Astrocyte (in vitro differentiated cells and primary cell): Measurements from ENCODE around the gene PIGL. TPM values are rescaled to one million over a fixed set of nuclear protein-coding genes. Genes with fewer than 3 reads are reported as not detected.

Experiments
- DNase-seq: peaks from one replicate; pipeline ENCODE4 v3.0.0-alpha.2; 2010; ENCODE audit warnings: low read depth
- FAIRE-seq: peaks from 2 replicates; lab custom pipeline; 2011; peaks lifted over from hg19 to GRCh38; lab: Jason Lieb, UNC
- H2AFZ ChIP-seq: 2 replicates; pipeline ENCODE4 v1.6.0; 2012; ENCODE audit warnings: low read depth, low read length, inconsistent platforms
- H3K27ac ChIP-seq: 2 replicates; pipeline ENCODE4 v1.5.1; 2011; ENCODE audit warnings: low read depth, low read length, inconsistent platforms
- H3K27me3 ChIP-seq: 2 replicates; pipeline ENCODE4 v1.6.0; 2011; ENCODE audit warnings: low read length, inconsistent platforms; ENCODE audit not compliant: insufficient read depth
- H3K36me3 ChIP-seq: 2 replicates; pipeline ENCODE4 v1.5.1; 2011; ENCODE audit warnings: low read length, inconsistent platforms; ENCODE audit not compliant: insufficient read depth
- H3K4me1 ChIP-seq: 2 replicates; pipeline ENCODE4 v1.5.1; 2011; ENCODE audit warnings: low read length, inconsistent platforms; ENCODE audit not compliant: insufficient read depth
- H3K4me2 ChIP-seq: 2 replicates; pipeline ENCODE4 v1.6.0; 2012; ENCODE audit warnings: low read length, inconsistent platforms
- H3K4me3 ChIP-seq: 2 replicates; pipeline ENCODE4 v1.5.1; 2011; ENCODE audit warnings: low read depth, mild to moderate bottlenecking, low read length, inconsistent platforms; ENCODE audit not compliant: insufficient read depth
- H3K79me2 ChIP-seq: 2 replicates; pipeline ENCODE4 v1.6.0; 2012; ENCODE audit warnings: mild to moderate bottlenecking, low read length, inconsistent platforms; ENCODE audit not compliant: insufficient read depth
- H3K9ac ChIP-seq: 2 replicates; pipeline ENCODE4 v1.6.0; 2012; ENCODE audit warnings: mild to moderate bottlenecking, low read length, inconsistent platforms
- H3K9me3 ChIP-seq: 2 replicates; pipeline ENCODE4 v1.5.1; 2012; ENCODE audit warnings: low read depth, mild to moderate bottlenecking, low read length, inconsistent platforms; ENCODE audit not compliant: insufficient read depth
- H4K20me1 ChIP-seq: 2 replicates; pipeline ENCODE4 v1.6.0; 2012; ENCODE audit warnings: low read length, inconsistent platforms; ENCODE audit not compliant: insufficient read depth
- H3K27ac Mint-ChIP-seq: one replicate; pipeline ENCODE4 v1.8.0; 2021; ENCODE audit warnings: mild to moderate bottlenecking, mixed read lengths; ENCODE audit not compliant: unreplicated experiment
- H3K27me3 Mint-ChIP-seq: one replicate; pipeline ENCODE4 v1.8.0; 2021; ENCODE audit warnings: low read depth, mixed read lengths; ENCODE audit not compliant: unreplicated experiment
- H3K36me3 Mint-ChIP-seq: one replicate; pipeline ENCODE4 v1.8.0; 2021; ENCODE audit warnings: low read depth, mixed read lengths; ENCODE audit not compliant: unreplicated experiment
- H3K4me1 Mint-ChIP-seq: one replicate; pipeline ENCODE4 v1.8.0; 2021; ENCODE audit warnings: low read depth, mixed read lengths; ENCODE audit not compliant: unreplicated experiment
- H3K4me3 Mint-ChIP-seq: one replicate; pipeline ENCODE4 v1.8.0; 2021; ENCODE audit warnings: mild to moderate bottlenecking, moderate library complexity, mixed read lengths; ENCODE audit not compliant: unreplicated experiment
- H3K9me3 Mint-ChIP-seq: one replicate; pipeline ENCODE4 v1.8.0; 2021; ENCODE audit warnings: mild to moderate bottlenecking, mixed read lengths; ENCODE audit not compliant: unreplicated experiment
- EZH2 ChIP-seq: IDR thresholded peaks from 2 replicates; pipeline ENCODE4 v1.6.1; 2012; ENCODE audit warnings: mild to moderate bottlenecking, low read length, inconsistent platforms; ENCODE audit not compliant: insufficient read depth
- total RNA-seq: library from RNA; stranded (reverse); gene quantifications from 2 replicates; pipeline ENCODE4 v1.2.1, GENCODE V29; 2021
- TF ChIP-seq, protein P1 (sequence below): IDR thresholded peaks from 2 replicates; pipeline ENCODE4 v1.5.1; 2011; ENCODE audit warnings: low read depth, mild to moderate bottlenecking, inconsistent platforms, low read length, moderate library complexity; ENCODE audit not compliant: insufficient read depth

The PIGL gene
- total RNA-seq, 1 donor from 2014 or later, result 21.9 TPM

DNA sequence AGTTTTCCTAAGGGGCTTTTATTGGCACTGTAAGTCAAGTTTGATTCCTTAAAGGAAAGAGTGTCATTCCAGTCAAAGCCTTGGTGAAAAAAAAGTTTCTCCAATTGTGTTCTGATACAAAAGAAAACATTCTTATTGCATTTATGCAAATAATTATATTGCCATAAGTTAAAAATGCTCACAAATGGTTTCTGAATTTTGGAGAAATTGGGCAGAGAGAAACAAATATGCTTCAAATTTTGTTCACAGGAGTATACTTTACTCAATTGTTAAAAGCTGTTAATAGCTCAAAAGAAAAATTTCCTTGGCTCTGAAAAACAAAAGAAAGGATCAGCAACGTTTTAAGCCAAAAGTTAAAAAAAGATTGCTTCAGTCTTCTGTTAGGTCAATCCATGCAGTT is 60.2 kb downstream of the PIGL start:
- H3K36me3 Mint-ChIP-seq, result no peaks in the 10 kb centered on the region
- peaks cover 23% of the 10 kb centered on the region for H3K4me1 Mint-ChIP-seq
- H3K27ac Mint-ChIP-seq, result no peak overlapping the region
- H3K9me3 Mint-ChIP-seq, result peaks cover 7% of the 10 kb centered on the region
- no peaks in the 10 kb centered on the region for H3K27me3 ChIP-seq
- H3K9ac ChIP-seq, result no peak overlapping the region
- H3K4me2 ChIP-seq, result no peak overlapping the region
- no peak overlapping the region for H2AFZ ChIP-seq
- no peaks in the 10 kb centered on the region for H3K27me3 Mint-ChIP-seq
- no peak overlapping the region for H3K4me3 ChIP-seq
- no peak overlapping the region for H3K27ac ChIP-seq
- H3K4me1 ChIP-seq, result peaks cover 33% of the 10 kb centered on the region
- FAIRE-seq (no peak), DNase-seq (no peak)
- peaks cover 2% of the 10 kb centered on the region for H3K9me3 ChIP-seq
- H4K20me1 ChIP-seq, result no peaks in the 10 kb centered on the region
- TF ChIP-seq EZH2, result no peak
- TF ChIP-seq, protein P1, sequence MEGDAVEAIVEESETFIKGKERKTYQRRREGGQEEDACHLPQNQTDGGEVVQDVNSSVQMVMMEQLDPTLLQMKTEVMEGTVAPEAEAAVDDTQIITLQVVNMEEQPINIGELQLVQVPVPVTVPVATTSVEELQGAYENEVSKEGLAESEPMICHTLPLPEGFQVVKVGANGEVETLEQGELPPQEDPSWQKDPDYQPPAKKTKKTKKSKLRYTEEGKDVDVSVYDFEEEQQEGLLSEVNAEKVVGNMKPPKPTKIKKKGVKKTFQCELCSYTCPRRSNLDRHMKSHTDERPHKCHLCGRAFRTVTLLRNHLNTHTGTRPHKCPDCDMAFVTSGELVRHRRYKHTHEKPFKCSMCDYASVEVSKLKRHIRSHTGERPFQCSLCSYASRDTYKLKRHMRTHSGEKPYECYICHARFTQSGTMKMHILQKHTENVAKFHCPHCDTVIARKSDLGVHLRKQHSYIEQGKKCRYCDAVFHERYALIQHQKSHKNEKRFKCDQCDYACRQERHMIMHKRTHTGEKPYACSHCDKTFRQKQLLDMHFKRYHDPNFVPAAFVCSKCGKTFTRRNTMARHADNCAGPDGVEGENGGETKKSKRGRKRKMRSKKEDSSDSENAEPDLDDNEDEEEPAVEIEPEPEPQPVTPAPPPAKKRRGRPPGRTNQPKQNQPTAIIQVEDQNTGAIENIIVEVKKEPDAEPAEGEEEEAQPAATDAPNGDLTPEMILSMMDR, result no peak
- no peak overlapping the region for H3K4me3 Mint-ChIP-seq
- H3K79me2 ChIP-seq, result no peaks in the 10 kb centered on the region
- H3K36me3 ChIP-seq, result no peaks in the 10 kb centered on the region

DNA sequence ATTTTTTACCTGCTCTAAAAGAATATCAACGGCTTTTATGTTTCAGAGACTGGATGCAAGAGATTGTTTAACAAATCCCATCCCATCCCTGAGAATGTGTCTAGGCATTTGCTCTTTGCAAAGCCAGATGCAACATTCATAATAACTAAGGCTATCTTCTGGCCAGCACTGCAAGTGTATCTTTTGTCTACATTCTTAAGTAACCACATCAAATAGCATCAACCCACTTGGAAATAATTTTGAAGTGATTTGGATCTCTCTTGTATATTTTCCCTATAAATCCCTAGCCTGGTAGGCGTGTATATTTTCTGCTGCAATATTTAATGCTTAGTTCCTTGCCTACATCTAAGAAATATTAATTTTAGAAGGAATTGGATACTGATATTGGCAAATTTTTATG is 64.3 kb downstream of the PIGL start:
- Histone ChIP-seq H3K27me3 (no peaks in the 10 kb centered on the region), H3K9ac (peak overlapping the region; percentile 57), H3K27ac (peak overlapping the region; percentile 76), H3K4me2 (peak overlapping the region; percentile 74), H3K4me1 (peaks cover 58% of the 10 kb centered on the region), H3K36me3 (no peaks in the 10 kb centered on the region), H3K79me2 (no peaks in the 10 kb centered on the region), H3K9me3 (no peaks in the 10 kb centered on the region), H4K20me1 (no peaks in the 10 kb centered on the region), H2AFZ (no peak overlapping the region), H3K4me3 (no peak overlapping the region)
- DNase-seq, result peak; percentile 95
- no peak for FAIRE-seq
- Mint-ChIP-seq H3K27me3 (no peaks in the 10 kb centered on the region), H3K36me3 (no peaks in the 10 kb centered on the region), H3K4me1 (peaks cover 48% of the 10 kb centered on the region), H3K9me3 (peaks cover 5% of the 10 kb centered on the region), H3K27ac (peak overlapping the region; percentile 96), H3K4me3 (no peak overlapping the region)
- TF ChIP-seq EZH2, result no peak
- TF ChIP-seq, protein P1, result no peak

DNA sequence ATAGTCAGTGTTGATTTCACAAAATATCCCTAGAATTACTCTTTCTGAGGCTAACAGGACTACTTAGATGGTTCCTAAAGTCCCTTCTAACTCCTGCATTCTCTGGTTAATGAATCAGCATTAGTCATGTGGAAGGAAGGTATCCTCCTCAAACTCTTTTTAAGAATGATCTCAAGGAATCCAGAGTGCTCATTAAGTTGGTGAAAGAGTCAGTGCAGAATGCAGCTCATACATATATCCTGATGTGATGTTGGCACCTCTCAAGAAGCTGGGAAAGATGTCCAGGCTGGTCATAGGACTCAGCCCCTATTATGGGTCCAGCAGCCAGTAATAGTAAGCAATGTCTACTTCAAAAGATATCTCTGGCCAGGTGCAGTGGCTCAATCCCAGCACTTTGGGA is 65.5 kb downstream of the PIGL start:
- Mint-ChIP-seq H3K4me3 (no peak overlapping the region), H3K9me3 (peaks cover 5% of the 10 kb centered on the region)

More for the DNA sequence above, 65.5 kb downstream of the PIGL start:
- no peaks in the 10 kb centered on the region for H3K9me3 ChIP-seq
- no peaks in the 10 kb centered on the region for H3K36me3 ChIP-seq
- H3K4me1 ChIP-seq, result peaks cover 69% of the 10 kb centered on the region
- FAIRE-seq (peak; percentile 63), DNase-seq (peak; percentile 96)
- no peaks in the 10 kb centered on the region for H4K20me1 ChIP-seq
- no peaks in the 10 kb centered on the region for H3K79me2 ChIP-seq
- H3K4me1 Mint-ChIP-seq, result peaks cover 60% of the 10 kb centered on the region
- TF ChIP-seq, protein P1, result no peak
- TF ChIP-seq EZH2, result no peak
- no peaks in the 10 kb centered on the region for H3K27me3 ChIP-seq
- H3K4me2 ChIP-seq, result peak overlapping the region; percentile 74
- H2AFZ ChIP-seq, result no peak overlapping the region
- H3K27ac ChIP-seq, result peak overlapping the region; percentile 76
- H3K36me3 Mint-ChIP-seq, result no peaks in the 10 kb centered on the region
- no peak overlapping the region for H3K4me3 ChIP-seq
- no peak overlapping the region for H3K9ac ChIP-seq
- H3K27ac Mint-ChIP-seq, result peak overlapping the region; percentile 96
- H3K27me3 Mint-ChIP-seq, result no peaks in the 10 kb centered on the region
